Measurements from ENCODE around the gene NEXN.

The NEXN gene

GRCh38 chr1:77888081-77888780 is at the start of gene NEXN:
Gene NEXN, plus strand, starts transcription at chr1:77888624. Its CDS starts 27,483 bp downstream, at chr1:77916107.
- DNase-seq (ENCODE audit: low read depth in 2 of 2), result no peak

- no peak for DNase-seq (ENCODE audit: low read depth in 2 of 2)
Measured at GRCh38 chr1:77841574-77841973, 46.9 kb upstream of the NEXN start.

DNA sequence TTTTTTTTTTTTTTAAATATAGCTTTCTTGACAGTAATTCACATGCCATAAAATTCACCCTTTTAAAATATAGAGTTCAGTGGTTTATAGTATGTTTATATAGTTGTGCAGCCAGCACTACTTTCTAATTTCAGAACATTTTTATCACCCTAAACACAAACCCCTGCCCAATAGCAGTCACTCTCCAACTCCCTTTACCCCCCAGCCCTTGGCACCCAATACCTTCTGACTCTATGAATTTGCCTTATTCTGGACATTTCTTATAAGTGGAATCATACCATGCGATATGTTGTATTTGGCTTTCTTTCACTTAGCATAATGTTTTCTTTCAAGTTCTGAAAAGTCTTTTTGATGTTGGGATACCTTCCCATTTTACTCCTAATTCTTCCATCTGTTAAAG is 42.5 kb upstream of the NEXN start:
- no peak for DNase-seq (ENCODE audit: low read depth in 2 of 2)

DNA sequence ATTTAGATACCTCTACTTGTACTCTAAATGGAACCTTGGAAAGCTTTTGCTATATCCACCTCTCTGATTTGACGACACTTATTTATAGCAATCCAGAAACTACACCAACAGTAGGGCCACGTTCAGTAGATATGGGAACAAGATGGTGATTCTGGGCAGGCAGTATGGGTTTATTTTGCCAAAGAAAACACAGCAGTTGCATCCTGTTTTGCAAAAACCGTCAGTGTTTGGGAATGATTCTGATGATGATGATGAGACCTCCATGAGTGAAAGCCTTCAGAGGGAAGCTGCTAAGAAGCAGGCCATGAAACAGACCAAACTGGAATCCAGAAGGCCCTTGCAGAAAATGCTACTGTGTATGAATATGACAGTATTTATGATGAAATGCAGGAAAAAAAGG is 41.5 kb upstream of the NEXN start:
- DNase-seq (ENCODE audit: low read depth in 2 of 2), result no peak

- DNase-seq (ENCODE audit: low read depth in 2 of 2), result no peak
Measured at GRCh38 chr1:77847621-77848080, 40.8 kb upstream of the NEXN start.

DNA sequence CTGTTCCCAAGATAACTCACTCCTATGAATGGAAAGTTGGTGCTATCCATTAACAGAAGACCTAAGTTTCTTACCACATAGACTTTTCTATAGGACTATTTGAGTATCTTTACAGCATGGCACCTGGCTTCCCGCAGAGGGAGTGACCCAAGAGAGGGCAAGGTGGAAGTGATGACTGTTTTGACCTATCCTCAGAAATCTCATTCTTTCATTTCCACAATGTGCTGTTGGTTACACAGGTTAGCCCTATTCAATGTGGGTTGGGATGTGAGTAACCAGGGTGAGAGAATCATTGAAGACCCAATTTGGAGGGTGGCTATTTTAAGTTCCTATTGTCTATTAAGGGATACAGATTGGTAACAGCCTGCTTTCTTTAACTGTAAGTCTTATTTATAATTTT is 38.3 kb upstream of the NEXN start:
- DNase-seq (ENCODE audit: low read depth in 2 of 2), result no peak

DNA sequence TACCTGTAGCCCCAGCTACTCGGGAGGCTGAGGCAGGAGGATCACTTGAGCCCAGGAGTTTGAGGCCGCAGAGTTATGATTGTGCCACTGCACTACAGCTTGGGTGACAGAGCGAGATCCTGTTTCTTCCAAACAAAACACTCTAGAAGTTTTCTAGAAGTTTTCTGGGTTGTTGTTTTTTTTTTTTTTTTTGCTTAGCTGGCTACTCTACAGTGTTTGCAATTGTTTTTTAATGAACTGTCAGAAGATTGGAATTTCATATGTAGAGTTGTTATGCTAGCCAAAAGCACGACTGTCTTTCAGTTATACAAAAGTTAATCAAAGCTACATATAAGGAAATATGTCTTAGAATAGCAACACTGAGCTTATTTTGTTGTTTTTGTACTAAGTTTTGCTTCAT is 30.9 kb upstream of the NEXN start:
- no peak for DNase-seq (ENCODE audit: low read depth in 2 of 2)

DNA sequence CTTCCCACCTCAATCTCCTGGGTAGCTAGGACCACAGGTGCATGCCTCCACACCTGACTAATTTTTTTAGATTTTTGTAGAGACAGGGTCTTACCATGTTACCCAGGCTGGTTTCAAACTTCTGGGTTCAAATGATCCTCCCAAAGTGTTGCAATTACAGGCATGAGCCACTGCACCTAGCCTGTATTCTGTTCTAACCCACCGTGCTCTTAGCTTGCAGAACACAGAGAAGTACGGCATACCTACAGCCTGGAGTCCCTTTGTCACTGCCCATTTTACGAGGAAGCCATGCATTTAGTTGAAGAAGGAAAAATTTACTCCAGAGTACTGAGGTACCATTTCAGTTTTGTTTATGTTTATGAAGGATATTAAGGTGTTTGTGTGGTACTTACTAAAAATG is 29.7 kb upstream of the NEXN start:
- no peak for DNase-seq (ENCODE audit: low read depth in 2 of 2)

DNA sequence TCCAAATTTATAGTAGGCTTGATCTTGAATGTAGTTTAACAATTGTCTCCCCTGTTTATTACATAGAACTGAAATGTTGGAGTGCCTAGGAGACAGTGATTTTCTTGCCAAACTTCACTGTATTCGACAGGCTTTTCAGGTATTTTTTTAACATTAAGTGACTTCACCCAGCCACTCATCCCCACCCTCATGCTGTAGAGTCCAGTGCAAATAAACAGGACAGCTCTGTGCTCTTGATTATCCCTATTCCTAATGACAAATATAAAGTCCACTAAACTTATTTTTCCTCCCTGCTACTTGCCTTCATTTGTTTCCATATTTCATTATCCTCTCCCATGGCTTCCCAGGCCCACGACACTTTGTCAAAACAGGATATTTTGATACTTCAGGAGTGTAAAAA is 29.2 kb upstream of the NEXN start:
- no peak for DNase-seq (ENCODE audit: low read depth in 2 of 2)

DNA sequence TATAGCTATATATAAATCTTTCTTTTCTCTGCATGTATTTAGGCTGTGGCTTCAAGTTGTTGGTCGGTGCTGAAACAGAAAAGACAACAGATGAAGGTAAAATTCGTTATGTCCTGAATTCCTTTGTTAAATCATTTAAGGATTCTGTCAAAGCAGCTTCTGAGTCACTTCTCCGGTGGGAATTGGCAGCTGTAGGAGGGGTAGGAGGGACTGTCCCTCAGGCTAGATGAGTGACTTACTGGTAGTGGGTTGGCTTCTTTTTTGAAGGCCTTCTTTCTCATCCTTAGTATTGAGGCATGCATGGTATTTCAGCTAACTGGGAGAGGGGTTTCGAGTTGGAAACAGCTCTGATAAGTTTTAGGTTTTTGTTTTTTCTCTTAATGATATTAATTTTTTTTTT is 22.1 kb upstream of the NEXN start:
- DNase-seq (ENCODE audit: low read depth in 2 of 2), result no peak

DNA sequence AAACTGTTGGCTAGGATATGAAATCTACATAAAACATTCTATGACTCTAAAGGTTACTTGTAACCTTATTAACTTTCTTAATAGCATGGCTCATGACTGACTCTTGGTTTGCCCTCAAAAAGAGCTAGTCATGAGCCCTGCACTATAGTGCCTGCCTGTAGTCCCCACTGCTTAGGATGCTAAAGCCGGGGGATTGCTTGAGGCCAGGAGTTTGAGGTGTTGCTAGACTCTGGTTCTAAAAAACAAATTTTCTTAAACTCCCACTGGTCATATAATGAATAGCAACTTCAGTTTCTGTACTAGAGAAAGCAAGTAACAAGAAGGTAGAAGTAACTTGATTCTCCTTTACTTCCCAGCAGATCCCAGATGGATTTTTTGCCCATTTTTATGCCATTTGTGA is 15.8 kb upstream of the NEXN start:
- DNase-seq (ENCODE audit: low read depth in 2 of 2), result no peak

DNA sequence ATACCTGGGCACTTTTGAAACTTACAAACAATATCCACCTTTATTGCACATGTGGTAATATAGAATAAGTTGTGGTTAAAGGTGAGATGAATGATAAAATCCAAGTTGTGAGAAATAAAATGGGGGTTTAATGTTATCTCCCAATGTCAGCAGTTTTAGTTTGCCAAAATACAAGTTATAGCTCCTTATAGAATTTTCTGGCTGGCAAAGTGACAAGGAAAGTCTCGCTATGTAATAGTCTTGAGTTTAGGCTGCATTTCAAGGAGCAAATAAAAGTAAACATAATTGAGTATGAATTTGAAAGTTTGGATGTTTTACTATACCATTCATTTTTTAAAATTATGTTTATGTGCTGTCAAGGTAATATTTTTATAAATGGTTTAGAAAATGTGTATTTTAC is 15.0 kb upstream of the NEXN start:
- no peak for DNase-seq (ENCODE audit: low read depth in 2 of 2)

DNA sequence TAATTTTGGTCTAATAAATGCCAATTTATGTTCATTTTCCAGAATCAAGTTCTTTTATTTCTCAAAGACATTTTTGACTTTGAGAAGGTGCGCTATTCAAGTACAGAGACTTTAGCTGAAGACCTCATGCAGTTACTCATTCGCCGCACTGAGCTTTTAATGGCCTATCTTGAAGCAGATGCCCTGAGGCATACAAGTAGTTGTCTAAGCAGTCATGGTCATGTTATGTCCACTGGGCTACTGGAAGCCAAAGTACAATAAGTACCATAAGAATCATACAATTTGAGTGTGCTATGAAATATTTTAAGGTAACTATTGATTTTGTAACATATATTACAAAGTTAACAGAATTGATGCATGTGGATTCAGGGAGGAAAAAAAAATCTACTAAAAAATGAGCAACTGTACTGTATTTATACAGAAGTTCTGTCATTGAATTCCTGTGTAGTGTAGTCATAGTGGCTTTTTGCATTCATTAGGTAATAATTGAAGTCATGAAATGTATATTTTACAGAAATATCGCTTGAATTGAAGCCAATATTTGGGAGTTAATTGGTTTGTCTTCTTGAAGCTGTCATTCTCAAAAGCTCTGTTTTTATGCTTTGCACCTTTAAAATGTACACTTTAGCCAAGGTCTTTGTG is 13.5 kb upstream of the NEXN start:
- DNase-seq (ENCODE audit: low read depth in 2 of 2), result no peak

- DNase-seq (ENCODE audit: low read depth in 2 of 2), result no peak
Measured at GRCh38 chr1:77876884-77877283, 11.5 kb upstream of the NEXN start.

GRCh38 chr1:77881061-77881460 is 7.4 kb upstream of the NEXN start:
- no peak for DNase-seq (ENCODE audit: low read depth in 2 of 2)

DNA sequence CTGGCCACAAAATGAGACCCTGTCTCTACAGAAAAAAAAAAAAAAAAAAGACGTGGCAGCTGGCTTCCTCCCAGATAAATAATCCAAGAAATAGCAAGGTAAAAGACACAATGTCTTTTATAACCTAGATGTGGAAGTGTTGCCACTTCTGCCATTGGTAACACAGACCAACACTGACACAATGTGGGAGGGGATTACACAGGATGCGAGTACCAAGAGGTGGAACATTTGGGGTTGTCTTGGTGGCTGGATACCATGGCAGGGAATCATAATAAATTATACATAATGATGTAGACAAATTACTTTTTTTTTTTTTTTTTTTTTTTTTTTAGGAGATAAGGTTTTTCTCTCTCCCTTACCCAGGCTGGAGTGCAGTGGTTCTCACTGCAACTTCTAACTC is 6.0 kb upstream of the NEXN start:
- DNase-seq (ENCODE audit: low read depth in 2 of 2), result no peak

GRCh38 chr1:77888781-77889642 is 588 bp downstream of the NEXN start:
- no peak for DNase-seq (ENCODE audit: low read depth in 2 of 2)

DNA sequence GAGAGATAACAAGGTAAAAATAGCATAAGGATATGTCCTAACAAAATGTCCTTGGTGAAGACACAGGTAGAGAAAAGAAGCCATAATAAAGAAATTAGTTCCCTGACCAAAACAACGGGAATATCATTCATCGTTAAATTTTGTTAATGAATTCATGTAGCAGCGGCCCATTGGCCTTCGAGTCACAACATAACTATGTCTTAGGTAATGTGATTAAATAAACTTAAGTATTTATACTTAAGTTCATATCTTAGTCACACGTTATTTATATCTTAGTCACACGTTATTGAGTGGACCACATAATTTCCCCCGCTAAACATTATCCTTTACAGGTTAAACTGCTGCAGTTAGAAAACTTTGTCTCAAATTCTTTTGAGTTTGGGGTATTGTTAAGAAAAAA is 1.2 kb downstream of the NEXN start:
- no peak for DNase-seq (ENCODE audit: low read depth in 2 of 2)

- DNase-seq (ENCODE audit: low read depth in 2 of 2), result no peak
Measured at GRCh38 chr1:77891200-77891599, 2.8 kb downstream of the NEXN start.

GRCh38 chr1:77899647-77900320 is 11.4 kb downstream of the NEXN start:
- no peak for DNase-seq (ENCODE audit: low read depth in 2 of 2)

GRCh38 chr1:77900687-77901293 is 12.4 kb downstream of the NEXN start:
- no peak for DNase-seq (ENCODE audit: low read depth in 2 of 2)

DNA sequence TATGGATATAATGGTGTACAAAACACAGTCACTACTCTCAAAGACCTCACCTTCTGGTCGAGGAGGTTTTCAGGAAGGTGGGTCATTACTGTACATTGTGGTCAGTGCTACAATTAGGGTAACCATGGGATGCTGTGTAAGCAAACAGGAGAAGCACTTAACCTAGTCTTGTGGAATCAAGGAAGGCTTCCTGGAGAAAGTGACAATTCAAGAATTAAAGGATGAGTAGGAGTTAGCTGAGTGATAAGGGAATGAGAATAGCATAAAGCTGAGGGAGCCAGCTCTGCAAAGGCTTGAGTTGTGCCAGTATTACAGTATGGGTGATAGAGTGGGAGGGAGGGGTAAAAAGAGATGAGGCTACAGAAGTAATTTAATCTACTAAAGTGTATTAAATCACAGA is 17.2 kb downstream of the NEXN start:
- no peak for DNase-seq (ENCODE audit: low read depth in 2 of 2)
